ENCODE results near the gene TNNI2.

The TNNI2 gene

GRCh38 chr11:1864831-1865665 is 26.3 kb downstream of the TNNI2 start:
- TF ChIP-seq CTCF (IDR thresholded peaks at IDR 0.05) = no peak

DNA sequence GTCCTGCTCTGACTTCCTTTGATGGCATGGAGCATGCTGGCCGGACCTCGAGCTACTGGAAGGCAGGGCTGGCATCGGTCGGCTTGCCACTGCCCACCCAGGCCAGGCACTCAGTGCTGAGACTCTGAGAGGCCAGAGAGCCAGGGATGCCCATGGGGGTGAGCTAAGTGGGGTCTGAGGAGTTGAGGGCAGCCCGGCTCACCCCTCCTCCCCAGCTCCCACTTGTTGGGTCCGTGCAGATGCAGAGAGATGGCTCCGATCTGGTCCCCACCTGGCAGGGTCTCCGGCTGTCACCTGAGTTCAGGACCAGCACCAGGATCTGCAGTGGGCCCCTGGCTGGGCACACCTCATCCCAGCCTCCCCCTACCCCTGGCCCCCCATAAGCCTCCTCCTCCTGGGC is 27.4 kb downstream of the TNNI2 start:
- TF ChIP-seq CTCF (IDR thresholded peaks at IDR 0.05) = no peak

- no peak for TF ChIP-seq CTCF (IDR thresholded peaks at IDR 0.05)
Observed at GRCh38 chr11:1866776-1867175, 28.0 kb downstream of the TNNI2 start.

GRCh38 chr11:1867381-1867780 is 28.6 kb downstream of the TNNI2 start:
- TF ChIP-seq CTCF (IDR thresholded peaks at IDR 0.05) = no peak

- no peak for TF ChIP-seq CTCF (IDR thresholded peaks at IDR 0.05)
Observed at GRCh38 chr11:1868056-1868635, 29.4 kb downstream of the TNNI2 start.

DNA sequence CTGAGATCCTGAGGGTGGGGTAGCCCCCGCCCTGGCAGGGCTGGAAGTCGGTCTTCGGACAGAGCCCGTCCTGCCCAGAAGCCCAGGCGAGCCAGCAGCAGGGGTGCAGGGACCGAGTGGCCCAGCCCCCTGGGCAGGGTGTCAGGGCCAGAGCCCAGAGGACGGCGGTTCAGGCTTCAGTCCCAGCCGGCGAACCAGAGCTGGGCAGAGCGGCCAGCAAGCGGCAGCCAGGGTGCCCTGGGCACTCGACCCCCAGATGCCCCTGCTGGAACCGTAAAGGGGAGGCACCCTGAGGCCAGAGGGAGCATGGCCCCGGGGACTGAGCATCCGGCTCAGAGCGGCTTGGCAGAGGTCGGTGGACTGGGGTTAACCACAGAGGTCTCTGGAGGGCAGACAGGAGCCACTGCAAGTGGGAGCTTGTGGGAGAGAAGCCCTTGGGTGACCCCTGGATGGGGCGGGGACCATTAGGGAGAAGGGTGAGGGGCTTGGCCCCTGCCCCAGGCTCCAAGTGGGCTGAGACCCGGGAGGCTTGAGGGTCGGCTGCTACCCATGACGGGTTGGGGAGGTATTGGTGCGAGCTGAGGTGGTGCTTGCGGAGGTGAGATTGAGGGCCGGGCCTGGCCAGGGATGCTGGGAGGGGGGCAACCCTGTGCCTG is 30.0 kb downstream of the TNNI2 start:
- TF ChIP-seq CTCF (IDR thresholded peaks at IDR 0.05) = no peak

- peak; percentile 45 for TF ChIP-seq CTCF (IDR thresholded peaks at IDR 0.05)
Observed at GRCh38 chr11:1869427-1870325, 30.9 kb downstream of the TNNI2 start.
